Effector memory CD4-positive, alpha-beta T cell (primary cell): Measurements from ENCODE around the gene CFAP221.

ENCODE experiments used
- DNase-seq, 3 donors: peaks; one replicate each; pipeline ENCODE4 v3.0.0-alpha.2; 2020
- H3K27ac ChIP-seq: 2 replicates; pipeline ENCODE4 v1.7.0; 2013; ENCODE audit warnings: mild to moderate bottlenecking, low read length, moderate library complexity; ENCODE audit not compliant: insufficient read depth, poor library complexity, severe bottlenecking
- H3K27me3 ChIP-seq: replicated peaks from 2 replicates; pipeline ENCODE4 v1.7.0; 2013; ENCODE audit warnings: mild to moderate bottlenecking, low read length; ENCODE audit not compliant: insufficient read depth, control insufficient read depth, poor library complexity, severe bottlenecking
- H3K36me3 ChIP-seq: 2 replicates; pipeline ENCODE4 v1.7.0; 2013; ENCODE audit warnings: mild to moderate bottlenecking, low read length, moderate library complexity; ENCODE audit not compliant: control insufficient read depth, insufficient read depth
- H3K4me1 ChIP-seq: 2 replicates; pipeline ENCODE4 v1.7.0; 2013; ENCODE audit warnings: low read length, mild to moderate bottlenecking; ENCODE audit not compliant: control insufficient read depth, insufficient read depth, poor library complexity, severe bottlenecking
- H3K4me3 ChIP-seq: 2 replicates; pipeline ENCODE4 v1.7.0; 2013; ENCODE audit warnings: low read length, low read depth, mild to moderate bottlenecking; ENCODE audit not compliant: insufficient read depth, poor library complexity, severe bottlenecking
- H3K9me3 ChIP-seq: 2 replicates; pipeline ENCODE4 v1.7.0; 2013; ENCODE audit warnings: mild to moderate bottlenecking, low read length, moderate library complexity; ENCODE audit not compliant: control insufficient read depth

Gene CFAP221

DNA sequence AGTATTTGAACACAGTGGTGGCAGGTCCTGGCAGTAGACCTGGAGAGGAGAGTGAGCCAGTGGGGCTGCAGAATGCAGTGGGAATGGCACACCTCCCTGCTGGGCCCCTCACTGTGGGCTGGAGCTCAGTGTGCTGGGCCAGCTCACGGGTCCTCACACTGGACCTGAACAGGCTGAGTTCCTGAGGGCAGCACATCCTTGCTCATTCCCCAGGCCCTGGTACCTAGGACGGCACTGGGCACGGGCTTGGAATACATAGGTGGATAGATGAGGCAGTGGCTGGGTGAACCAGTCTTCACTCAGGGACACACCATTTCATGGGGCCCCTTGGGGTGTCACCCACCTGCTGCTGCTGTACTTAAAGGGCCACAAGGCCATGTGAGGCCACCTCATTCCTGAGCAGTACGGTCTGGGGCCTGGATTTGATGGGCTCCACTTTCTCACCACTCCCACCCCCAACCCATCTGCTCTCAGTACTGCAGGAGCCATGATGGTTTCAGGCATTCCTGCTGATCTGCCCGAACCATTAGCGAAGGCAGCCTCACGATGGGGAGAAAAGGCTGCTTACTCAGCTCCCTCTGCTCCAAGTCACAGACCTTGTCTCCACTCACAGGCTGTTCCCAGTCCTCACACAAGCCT is 138.9 kb downstream of the CFAP221 start:
- Histone ChIP-seq H3K27me3 (no peaks in the 10 kb centered on the region), H3K36me3 (peaks cover 6% of the 10 kb centered on the region), H3K9me3 (no peaks in the 10 kb centered on the region), H3K4me1 (peaks cover 22% of the 10 kb centered on the region), H3K4me3 (no peak overlapping the region), H3K27ac (no peak overlapping the region)
- DNase-seq, result no peak

DNA sequence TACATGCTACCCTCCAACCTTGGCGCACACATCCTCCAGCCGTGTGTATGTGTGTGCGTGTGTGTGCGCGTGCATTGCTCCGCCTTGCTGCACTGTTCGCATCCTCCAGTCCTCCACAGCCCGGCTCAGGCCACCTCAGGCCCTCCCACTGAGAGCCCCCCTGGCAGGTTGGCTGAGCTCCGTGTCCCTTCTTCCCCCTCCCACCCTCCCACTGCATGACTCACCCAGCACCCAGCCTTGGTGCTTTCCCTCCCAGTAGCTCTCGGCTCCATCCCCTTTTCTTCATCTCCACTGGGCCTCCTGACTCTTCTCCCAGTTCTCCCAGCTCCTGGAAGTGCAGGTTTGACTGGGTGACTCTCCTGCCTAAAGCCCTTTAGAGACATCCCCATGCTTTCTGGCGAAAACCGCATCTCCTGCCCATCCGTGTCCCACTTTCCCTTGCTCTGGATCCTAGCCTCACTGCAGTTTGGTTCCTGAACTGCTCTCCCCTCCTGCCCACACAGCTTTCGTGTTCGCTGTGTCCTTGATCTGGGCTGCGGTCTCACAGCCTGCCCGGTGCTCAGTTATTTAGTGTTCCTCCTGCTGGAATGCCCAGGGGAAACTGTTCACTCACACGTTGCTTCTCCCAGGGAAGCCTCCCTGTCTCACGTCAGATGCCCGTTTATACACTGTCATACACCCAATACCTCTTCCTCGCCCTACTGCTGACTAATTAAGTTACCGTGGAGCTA is 139.6 kb downstream of the CFAP221 start:
- DNase-seq, result no peak

DNA sequence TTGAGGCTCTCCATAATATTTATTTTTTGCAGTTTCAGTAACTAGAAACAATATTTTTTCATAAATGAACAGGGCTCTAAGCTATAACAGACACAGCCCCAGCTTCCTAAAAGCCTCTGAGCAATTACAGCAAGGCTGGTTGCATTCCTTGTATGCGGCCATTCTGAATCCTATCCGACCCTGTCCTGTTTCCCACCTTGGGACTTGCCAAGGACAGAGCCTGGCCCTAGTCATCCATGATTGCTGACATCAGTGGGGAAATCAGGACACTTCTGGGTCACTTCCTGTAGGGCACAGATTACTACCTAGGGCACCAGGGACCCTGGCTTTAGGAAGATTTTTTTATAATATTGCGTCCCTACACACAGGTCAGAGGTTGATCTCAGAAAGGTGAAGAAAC is 140.3 kb downstream of the CFAP221 start:
- H3K27ac ChIP-seq, result no peak overlapping the region
- H3K36me3 ChIP-seq, result peaks cover 19% of the 10 kb centered on the region
- no peak for DNase-seq
- peaks cover 14% of the 10 kb centered on the region for H3K4me1 ChIP-seq
- no peaks in the 10 kb centered on the region for H3K27me3 ChIP-seq
- no peak overlapping the region for H3K4me3 ChIP-seq
- no peaks in the 10 kb centered on the region for H3K9me3 ChIP-seq

More for the DNA sequence above, 139.6 kb downstream of the CFAP221 start:
- H3K27me3 ChIP-seq, result no peaks in the 10 kb centered on the region
- H3K4me1 ChIP-seq, result peaks cover 17% of the 10 kb centered on the region
- H3K36me3 ChIP-seq, result peaks cover 13% of the 10 kb centered on the region
- H3K9me3 ChIP-seq, result no peaks in the 10 kb centered on the region
- H3K4me3 ChIP-seq, result no peak overlapping the region
- H3K27ac ChIP-seq, result no peak overlapping the region

DNA sequence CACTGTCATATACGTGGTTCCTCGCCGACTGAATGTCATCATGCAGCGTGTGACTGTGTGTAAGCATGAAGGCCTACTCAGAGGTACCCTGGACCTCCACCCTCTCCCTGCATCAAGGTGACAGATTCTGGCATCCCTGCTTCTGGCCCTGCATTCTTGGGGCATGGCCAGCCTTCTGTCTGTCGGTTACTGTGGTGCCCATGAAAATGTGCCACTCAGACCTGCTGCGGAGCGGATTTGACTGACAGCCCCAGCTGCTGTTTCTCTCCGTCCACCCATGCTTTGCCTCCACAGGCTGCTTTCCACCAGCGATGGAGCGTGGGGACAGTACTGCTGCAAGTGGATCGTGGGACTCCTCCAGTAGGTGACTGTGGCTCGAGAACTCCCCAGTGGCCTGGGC is 144.4 kb downstream of the CFAP221 start:
- Histone ChIP-seq H3K4me3 (no peak overlapping the region), H3K27me3 (no peaks in the 10 kb centered on the region), H3K36me3 (peaks cover 19% of the 10 kb centered on the region), H3K4me1 (no peaks in the 10 kb centered on the region), H3K9me3 (no peaks in the 10 kb centered on the region), H3K27ac (no peak overlapping the region)
- DNase-seq, result no peak

DNA sequence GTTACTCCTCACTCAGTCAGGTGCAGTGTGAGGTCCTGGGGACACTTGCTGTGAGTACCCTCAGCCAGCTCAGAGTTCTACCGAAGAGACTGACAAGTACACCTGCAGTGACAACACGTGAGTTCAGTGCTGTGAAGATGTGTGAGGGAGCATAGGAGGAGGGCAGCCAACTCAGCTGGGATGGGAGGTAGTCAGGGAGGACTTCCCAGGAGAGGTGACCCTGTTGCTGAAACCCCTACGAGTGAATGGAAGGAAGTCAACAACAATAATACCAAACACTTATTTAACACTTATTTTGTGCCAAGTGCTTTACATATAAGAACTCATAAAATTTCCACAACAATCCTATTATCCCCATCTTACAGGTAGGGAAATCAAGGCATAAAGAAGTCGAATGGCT is 145.0 kb downstream of the CFAP221 start:
- no peaks in the 10 kb centered on the region for H3K27me3 ChIP-seq
- H3K27ac ChIP-seq, result no peak overlapping the region
- H3K4me1 ChIP-seq, result no peaks in the 10 kb centered on the region
- H3K36me3 ChIP-seq, result peaks cover 19% of the 10 kb centered on the region
- no peak for DNase-seq
- H3K9me3 ChIP-seq, result no peaks in the 10 kb centered on the region
- H3K4me3 ChIP-seq, result no peak overlapping the region

DNA sequence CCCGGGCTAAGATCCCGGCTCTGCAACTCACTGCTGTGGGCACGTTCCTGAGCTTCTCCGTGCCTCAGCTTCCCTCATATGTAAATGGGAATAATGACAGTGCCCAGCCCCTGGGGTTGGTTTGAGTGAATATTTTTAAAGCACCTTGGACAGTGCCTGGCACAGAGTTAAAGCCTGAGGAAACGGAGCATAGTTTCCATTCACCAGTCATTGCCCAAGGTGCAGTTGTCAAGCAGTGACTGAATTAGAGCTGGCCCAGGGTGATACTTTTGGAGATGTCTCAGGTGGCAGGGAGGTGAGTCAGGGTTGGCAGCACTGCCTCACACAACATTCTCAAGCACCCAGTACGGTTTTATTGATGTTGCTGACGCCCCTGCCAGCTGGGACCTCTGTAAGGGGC is 146.9 kb downstream of the CFAP221 start:
- peaks cover 4% of the 10 kb centered on the region for H3K4me1 ChIP-seq
- H3K27me3 ChIP-seq, result no peaks in the 10 kb centered on the region
- H3K36me3 ChIP-seq, result peaks cover 19% of the 10 kb centered on the region
- H3K4me3 ChIP-seq, result no peak overlapping the region
- no peak overlapping the region for H3K27ac ChIP-seq
- no peaks in the 10 kb centered on the region for H3K9me3 ChIP-seq
- DNase-seq, result no peak

DNA sequence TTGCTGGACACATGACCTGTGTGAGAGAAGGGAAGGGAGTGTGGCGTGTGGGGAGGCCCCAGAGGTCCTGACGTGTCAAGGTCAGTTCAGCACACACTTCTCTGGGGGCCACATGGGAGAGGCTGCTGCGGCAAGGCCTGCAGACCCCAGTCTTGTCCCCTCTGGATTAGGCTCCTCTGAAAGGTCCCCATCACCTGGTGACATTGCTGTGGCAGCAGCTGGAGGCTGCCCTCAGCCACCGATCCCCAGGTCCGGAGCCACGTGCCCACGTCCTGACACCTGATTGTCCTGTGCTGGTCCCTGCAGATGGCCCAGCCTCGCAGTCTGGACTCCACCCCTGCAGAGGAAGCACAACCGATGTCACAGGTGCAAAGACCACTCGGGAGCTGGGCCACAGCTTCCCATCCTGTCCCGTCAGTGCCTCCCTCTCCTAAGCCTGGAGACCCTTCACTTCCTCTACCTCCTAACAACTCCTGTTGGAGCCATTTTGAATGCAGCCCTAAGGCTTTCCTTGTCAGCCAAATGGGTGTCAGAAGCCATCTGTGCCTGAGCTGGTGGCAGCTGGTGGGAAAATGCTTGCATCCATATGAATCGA is 147.5 kb downstream of the CFAP221 start:
- Histone ChIP-seq H3K4me3 (no peak overlapping the region), H3K27ac (no peak overlapping the region), H3K9me3 (no peaks in the 10 kb centered on the region), H3K27me3 (no peaks in the 10 kb centered on the region), H3K4me1 (peaks cover 4% of the 10 kb centered on the region), H3K36me3 (peaks cover 19% of the 10 kb centered on the region)
- no peak for DNase-seq

DNA sequence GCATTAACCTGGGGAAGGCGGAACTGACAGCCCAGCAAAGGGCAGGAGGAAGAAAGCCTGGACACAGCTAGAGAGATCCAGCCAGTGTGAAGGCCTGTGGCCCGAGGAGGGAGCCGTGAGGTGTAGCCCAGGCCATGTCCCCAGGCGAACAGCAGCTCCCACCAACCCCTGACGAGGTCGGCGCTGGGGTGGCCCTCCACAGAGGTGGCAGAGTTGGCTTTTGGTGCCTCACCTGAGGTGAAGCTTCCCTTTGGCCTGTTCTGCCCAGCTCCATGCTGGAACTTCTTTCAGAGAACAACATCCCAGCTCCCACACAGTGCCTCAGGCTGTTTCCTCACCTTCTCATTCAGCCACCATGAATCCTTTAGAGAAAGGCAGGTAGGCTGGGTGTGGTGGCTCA is 148.1 kb downstream of the CFAP221 start:
- H3K36me3 ChIP-seq, result peaks cover 19% of the 10 kb centered on the region
- H3K4me1 ChIP-seq, result peaks cover 4% of the 10 kb centered on the region
- H3K27me3 ChIP-seq, result no peaks in the 10 kb centered on the region
- no peak for DNase-seq
- H3K9me3 ChIP-seq, result no peaks in the 10 kb centered on the region
- H3K27ac ChIP-seq, result no peak overlapping the region
- no peak overlapping the region for H3K4me3 ChIP-seq

DNA sequence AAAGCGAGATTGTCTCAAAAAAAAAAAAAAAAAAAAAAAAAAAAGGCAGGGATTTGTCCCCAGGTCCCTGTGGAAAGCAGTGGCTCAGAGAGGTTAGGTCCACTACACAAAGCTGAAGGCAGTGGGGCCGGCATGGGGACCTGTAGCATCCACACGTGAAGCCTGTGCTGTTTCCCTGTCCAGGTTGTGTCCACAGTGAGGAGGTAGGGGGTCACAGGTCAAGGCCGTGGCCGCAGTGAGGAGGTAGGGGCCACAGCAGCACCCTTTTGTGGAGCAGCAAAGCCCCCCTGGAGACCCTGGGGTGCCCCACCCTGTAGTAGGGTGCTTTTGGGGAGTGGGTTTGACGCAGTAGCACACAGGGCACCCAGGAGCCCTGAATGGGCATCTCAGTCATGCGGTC is 148.7 kb downstream of the CFAP221 start:
- Histone ChIP-seq H3K27me3 (no peaks in the 10 kb centered on the region), H3K4me1 (peaks cover 7% of the 10 kb centered on the region), H3K27ac (no peak overlapping the region), H3K4me3 (no peak overlapping the region), H3K9me3 (no peaks in the 10 kb centered on the region), H3K36me3 (peaks cover 14% of the 10 kb centered on the region)
- no peak for DNase-seq

DNA sequence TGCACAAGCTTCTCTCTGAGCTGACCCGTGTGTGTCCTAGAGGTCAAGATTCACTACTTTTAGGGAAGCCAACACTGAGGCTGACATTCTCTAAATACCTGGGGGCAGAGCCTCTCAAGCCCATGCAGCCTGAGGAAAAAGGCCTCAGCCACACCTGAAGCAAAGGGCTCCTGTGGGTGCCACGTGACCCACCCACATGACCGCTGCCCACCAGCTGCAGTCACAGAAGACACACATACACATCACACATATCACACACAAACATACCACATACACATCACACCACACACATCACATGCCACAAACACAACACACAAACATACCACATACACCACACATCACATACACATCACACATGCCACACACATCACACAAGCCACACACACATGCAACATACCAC is 149.3 kb downstream of the CFAP221 start:
- H3K36me3 ChIP-seq, result peaks cover 9% of the 10 kb centered on the region
- no peaks in the 10 kb centered on the region for H3K27me3 ChIP-seq
- H3K9me3 ChIP-seq, result no peaks in the 10 kb centered on the region
- H3K4me1 ChIP-seq, result peaks cover 7% of the 10 kb centered on the region
- H3K4me3 ChIP-seq, result no peak overlapping the region
- no peak overlapping the region for H3K27ac ChIP-seq
- no peak for DNase-seq
